ENCODE results near the gene SPEM3.
"Not testable (repeated sequence)": the region's sequence is repeated elsewhere in the genome, so short reads cannot be mapped to it uniquely, and the experiment has no call there.

SPEM3 gene

DNA sequence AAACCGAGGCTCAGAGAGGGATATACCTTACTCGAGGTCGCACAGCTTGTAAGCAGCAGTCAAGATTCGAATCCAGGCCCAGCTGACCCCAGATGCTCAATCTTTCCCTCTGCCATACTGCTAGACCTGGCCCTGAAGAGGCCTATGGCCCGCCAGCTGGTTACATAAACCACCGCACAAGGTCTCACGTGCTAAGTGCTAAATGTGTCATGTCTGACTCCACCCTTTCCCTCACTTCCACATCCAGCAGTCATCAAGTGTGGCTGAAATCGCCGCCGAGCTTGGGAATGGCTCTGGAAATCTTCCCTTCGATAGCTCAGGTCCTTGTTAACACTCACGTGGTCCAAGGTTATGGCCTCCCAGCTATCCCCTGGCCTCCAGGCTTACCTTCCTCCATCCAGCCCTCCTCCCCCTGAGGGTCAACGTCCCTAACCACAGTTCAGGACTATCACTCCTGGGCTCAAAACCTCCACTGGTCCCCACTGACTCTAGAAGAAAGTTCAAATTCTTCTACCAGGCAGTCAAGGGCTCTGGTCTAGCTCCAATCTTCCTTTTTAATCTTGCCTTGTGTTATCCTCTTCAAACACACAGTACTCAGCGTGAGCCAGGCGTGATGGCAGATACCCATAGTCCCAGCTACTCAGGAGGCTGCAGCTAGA, 47.2 kb downstream of the SPEM3 start:
- no peak for DNase-seq

DNA sequence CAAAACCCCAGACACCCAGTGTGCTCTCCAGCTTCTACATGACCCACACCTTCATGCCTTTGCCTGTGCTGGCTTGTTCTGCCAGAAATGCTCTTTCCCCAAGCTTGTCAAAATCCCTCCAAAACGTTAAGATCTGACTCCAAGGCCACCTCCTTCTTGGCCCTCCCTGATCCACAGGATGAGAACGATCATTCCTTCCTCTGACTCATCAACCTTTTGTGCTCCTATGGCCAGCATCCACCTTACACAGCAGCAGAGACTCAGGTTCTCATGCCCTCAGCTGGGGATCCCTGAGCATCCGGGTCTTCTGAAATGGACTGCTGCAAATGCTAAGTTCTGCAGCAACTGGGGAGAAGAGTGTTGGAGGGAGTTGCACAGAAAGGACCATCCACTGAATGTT, 47.8 kb downstream of the SPEM3 start:
- no peak for DNase-seq

DNA sequence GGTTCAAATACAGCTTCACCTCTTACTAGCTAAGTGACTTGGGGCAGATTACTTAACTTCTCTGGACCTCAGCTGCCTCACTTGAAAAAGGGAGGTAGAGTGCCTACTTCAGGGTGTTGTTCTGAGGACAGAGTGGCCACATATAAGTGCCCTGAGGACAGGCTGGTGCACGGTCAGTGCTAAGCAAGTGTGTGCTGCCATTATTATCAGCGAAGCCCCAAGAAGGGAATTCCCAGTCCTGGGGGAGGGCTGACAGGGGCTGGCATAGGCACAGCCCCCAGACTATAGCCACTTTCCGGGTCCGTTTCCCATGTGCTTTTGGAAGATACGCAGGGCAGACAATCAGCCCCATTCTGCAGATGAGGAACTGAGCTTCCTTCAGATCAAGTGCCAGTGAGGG, 48.3 kb downstream of the SPEM3 start:
- DNase-seq: no peak

DNA sequence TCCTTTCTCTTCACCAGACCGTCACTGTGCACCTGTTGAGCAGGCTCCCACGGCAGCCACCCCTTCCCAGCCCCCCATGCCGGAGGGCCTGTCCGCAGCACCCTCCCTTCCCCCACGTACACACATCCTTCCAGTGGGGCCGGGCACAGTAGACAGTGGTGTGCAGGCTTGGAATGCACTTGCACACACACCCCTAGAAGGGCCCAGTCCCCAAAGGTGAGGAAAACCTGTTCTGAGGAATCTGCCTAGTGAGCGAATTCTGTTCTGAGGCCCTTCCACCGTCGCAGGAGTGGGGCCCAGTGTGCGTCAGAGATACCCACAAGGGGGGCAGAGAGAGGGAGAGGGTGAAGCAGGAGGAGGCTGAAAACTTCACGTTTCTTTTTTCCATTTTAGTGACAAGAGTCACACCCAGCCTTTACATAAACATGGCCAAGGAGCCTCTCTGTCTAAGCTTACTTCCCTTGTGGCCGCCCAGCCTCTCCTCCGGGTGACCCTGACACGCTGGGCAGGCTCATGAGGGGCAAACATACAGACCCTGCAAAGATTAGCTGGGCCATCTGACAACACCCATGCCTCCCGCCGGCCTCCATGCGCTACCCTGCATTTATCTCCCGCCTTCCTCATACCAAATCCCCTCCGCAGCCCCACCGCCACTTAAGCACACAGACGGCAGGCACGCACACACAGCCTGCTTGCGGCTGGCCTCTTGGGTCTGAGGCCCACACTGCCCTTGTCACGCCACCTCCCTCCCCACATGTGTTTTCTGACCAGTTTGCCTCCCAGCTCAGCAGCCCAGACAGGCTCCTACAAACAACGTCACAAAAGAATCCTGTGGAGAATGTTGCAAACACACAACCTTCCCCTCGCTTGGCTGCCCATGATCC, 49.0 kb downstream of the SPEM3 start:
- DNase-seq: no peak

DNA sequence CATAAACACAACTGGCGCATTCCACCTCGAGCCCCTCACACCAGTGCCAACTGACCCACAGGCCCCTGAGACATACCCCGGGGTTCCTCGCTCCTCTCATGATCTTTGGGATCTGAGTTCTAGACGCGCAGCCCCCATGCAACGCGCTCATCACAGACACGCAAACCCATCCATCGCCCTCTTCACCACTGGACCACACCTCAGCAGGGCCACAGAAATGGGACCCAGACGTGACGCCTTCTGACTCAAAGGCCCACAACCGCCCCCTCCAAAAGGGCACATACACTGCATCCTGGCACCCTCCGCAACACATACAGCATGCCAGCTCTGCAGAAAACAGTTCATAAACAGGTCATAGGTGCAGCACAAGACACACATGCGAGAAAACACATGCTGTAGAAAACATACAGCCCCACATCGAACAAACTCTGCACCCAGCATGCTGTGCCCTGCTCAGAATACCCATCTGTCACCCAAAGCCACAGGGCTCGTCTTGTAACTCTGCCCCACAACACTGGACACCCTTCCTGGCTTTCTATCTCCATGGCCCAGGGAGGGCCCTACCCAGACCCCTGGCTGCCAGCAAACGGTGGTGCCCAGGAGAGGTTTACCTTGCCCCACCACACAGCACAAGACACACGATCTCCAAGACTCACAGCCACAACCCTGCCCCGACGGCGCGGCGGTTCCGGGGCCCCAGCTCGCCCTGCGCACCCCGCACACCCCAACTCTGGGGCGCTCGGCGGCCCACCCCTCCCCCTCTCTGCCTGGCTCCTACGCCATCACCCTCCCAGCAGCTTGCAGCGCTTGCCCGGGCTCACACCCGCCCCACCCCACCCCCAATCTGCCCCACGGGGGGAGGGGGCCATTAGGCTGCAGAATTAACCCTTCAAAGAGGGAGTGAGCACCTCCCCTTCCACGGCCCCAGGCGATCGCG, 49.9 kb downstream of the SPEM3 start:
- no peak for DNase-seq

DNA sequence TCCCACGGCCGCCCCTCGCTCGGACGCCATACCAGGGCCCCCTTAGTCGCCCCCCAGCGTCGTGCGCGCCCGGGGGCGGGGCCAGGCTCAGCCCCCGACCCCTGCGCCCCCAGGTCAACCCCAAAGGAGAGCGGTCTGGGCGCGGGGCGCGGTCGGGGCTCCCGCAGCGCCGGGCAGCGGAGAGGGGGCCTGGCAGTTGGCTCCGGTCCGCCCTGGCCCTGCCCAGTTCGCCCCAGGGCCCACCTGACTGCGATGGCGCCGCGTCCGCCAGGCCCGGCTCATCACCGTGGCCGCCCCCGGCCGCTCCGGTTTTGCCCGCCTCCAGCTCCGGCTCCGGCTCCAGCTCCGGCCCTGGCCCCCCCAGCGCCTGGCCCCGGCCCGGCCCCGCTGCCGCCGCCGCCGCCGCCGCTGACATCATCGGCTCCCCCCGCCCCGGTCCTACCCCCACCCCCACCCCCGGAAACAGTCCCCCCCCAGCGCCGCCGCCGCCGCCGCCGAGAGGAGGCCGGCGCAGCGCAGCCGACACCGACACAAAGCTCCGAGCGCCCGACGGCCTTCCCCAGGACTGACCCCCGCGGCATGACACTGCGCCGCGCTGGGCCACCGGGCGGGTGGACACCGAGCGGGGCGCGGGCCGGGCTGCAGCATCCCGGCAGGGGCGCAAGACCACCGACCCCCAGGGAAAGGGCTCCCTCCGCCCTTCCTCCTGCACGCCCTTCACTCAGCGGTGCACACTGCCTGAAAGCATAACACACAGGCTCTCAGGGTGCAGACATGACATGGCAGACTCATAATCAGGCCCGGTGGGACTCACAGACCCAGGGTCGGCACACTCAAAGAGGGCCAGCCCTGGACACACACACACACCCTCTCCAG, 50.8 kb downstream of the SPEM3 start, which contains the start of gene ZBTB4:
ZBTB4 (minus strand) TSS at position 419 of the 876 bp plus-strand sequence. CDS start 12,830 bp downstream, outside the sequence.
- no peak for DNase-seq

DNA sequence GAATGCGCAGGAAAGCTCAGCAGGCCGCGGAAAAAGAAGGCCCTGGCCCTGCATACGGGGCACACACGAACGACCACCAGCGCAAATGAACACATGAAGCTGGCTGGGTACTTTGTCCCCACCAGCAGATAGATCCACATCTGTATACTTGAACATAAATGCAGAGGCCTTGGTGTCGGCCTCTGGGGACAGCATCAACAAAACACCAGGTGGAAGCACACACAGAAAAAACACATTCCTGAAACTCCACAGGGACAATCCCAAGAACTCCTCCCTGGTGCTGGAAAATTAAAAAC, 51.4 kb downstream of the SPEM3 start:
- no peak for DNase-seq

DNA sequence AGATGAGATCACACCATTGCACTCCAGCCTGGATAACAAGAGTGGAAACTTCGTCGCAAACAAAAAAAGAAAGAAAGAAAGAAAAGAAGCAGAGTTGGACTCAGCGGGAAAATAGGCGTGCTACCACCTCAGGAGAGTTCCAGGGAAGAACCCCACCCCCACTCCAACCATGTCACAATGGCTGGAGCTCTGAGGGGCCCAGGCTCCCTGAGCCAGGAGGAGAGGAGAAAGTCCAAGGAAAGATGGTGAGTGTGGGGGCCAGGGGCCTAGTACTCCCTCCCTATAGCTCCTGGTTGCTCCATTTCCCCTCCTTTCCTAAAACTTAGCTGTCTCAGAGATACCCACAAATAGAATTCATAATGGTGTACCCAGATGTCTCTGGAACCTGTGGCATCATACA, 52.6 kb downstream of the SPEM3 start, which contains the start of gene SLC35G6:
SLC35G6 (plus strand) TSS at position 172 of the 400 bp plus-strand sequence; CDS start at position 243, 71 bp downstream.
- DNase-seq: not testable (repeated sequence)

DNA sequence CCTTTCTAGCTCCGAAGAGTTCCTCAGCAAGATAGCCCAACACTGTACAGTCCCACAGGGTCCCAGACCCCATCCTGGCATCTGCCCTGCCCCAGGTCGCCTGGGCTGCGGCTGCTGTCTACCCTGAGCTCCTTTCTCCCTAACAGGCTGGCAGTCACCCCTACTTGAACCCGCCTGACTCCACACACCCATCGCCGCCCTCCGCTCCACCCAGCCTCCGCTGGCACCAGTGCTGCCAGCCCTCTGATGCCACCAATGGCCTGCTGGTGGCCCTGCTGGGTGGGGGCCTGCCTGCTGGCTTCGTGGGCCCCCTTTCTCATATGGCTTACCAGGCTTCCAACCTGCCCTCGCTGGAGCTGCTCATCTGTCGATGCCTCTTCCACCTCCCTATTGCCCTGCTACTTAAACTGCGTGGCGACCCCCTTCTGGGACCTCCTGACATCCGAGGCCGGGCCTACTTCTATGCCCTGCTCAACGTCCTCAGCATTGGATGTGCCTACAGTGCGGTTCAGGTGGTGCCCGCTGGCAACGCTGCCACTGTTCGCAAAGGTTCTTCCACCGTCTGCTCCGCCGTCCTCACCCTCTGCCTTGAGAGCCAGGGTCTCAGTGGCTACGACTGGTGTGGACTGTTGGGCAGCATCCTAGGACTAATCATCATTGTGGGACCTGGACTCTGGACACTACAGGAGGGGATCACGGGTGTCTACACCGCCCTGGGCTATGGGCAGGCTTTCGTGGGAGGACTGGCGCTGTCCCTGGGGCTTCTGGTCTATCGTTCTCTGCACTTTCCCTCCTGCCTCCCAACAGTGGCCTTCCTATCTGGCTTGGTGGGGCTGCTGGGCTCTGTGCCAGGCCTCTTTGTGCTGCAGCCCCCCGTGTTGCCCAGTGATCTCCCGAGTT, 53.4 kb downstream of the SPEM3 start:
- DNase-seq: not testable (repeated sequence)

Data from NCI-H2081 treated with DMSO at 0.1 percent for 48 hours (cell line).